ENCODE data around the gene F3. TPM values are rescaled to one million over a fixed set of nuclear protein-coding genes. Genes with fewer than 3 reads are reported as not detected.

The F3 gene
- polyA plus RNA-seq, 1 donor (not counting 4 experiments of a cell fraction or from before 2014, with no cell fraction given), result 1,409 TPM

- Histone ChIP-seq H2AFZ (ENCODE audit: control insufficient read depth, low read length) (no peak overlapping the region), H3K27ac (ENCODE audit: control insufficient read depth, insufficient read depth, low read length) (no peak overlapping the region), H3K4me3 (ENCODE audit: control insufficient read depth in 2 of 3, extremely low read depth in 1 of 3, insufficient read depth in 2 of 3, low read depth in 1 of 3, low read length in 3 of 3) (no peak overlapping the region), H3K27me3 (ENCODE audit: control insufficient read depth, extremely low read depth, insufficient read depth, low read length) (no peaks in the 10 kb centered on the region), H3K9ac (ENCODE audit: control insufficient read depth, extremely low read depth, insufficient read depth, low read length) (no peak overlapping the region), H3K4me1 (ENCODE audit: control insufficient read depth, extremely low read depth, insufficient read depth, low read length) (no peaks in the 10 kb centered on the region), H3K79me2 (ENCODE audit: control insufficient read depth, insufficient read depth, low read length) (peaks cover 2% of the 10 kb centered on the region), H3K9me1 (ENCODE audit: control insufficient read depth, extremely low read depth, insufficient read depth, low read length) (no peaks in the 10 kb centered on the region), H4K20me1 (ENCODE audit: control insufficient read depth, extremely low read depth, insufficient read depth, low read length) (peaks cover 36% of the 10 kb centered on the region), H3K9me3 (ENCODE audit: control insufficient read depth, low read depth, low read length) (no peaks in the 10 kb centered on the region), H3K4me2 (ENCODE audit: control insufficient read depth, extremely low read depth, insufficient read depth, low read depth, low read length) (no peak overlapping the region), H3K36me3 (ENCODE audit: control insufficient read depth in 2 of 2, extremely low read depth in 1 of 2, insufficient read depth in 2 of 2, low read length in 2 of 2) (peaks cover 31 to 55% of the 10 kb centered on the region in 2 experiments)
- no peak for DNase-seq (ENCODE audit: low read depth, low spot score)
- FAIRE-seq, result peak; percentile 17
- TF ChIP-seq CTCF (optimal IDR thresholded peaks at IDR 0.05 in 1 of 3, IDR thresholded peaks at IDR 0.05 in 1 of 3, conservative IDR thresholded peaks at IDR 0.05 in 1 of 3; ENCODE audit: extremely low read depth in 1 of 3, insufficient read depth in 2 of 3, low read length in 3 of 3), result no peak
- TF ChIP-seq EZH2 (IDR thresholded peaks at IDR 0.05; ENCODE audit: low read length), result no peak
- dilution Hi-C loops (cut with MboI; ENCODE audit: extremely low pct_ligation_motif_present, low sequenced_read_pairs), result no loop called here
Measured at GRCh38 chr1:94531664-94532063, 9.9 kb downstream of the F3 start.

GRCh38 chr1:94530373-94530878 lies 11.1 kb downstream of the F3 start:
- Histone ChIP-seq H3K9me3 (ENCODE audit: control insufficient read depth, low read depth, low read length) (no peaks in the 10 kb centered on the region), H4K20me1 (ENCODE audit: control insufficient read depth, extremely low read depth, insufficient read depth, low read length) (peaks cover 27% of the 10 kb centered on the region), H3K4me2 (ENCODE audit: control insufficient read depth, extremely low read depth, insufficient read depth, low read depth, low read length) (no peak overlapping the region), H3K4me3 (ENCODE audit: control insufficient read depth in 2 of 3, extremely low read depth in 1 of 3, insufficient read depth in 2 of 3, low read depth in 1 of 3, low read length in 3 of 3) (no peak overlapping the region), H3K9me1 (ENCODE audit: control insufficient read depth, extremely low read depth, insufficient read depth, low read length) (no peaks in the 10 kb centered on the region), H3K79me2 (ENCODE audit: control insufficient read depth, insufficient read depth, low read length) (no peaks in the 10 kb centered on the region), H3K36me3 (ENCODE audit: control insufficient read depth in 2 of 2, extremely low read depth in 1 of 2, insufficient read depth in 2 of 2, low read length in 2 of 2) (peaks cover 23 to 46% of the 10 kb centered on the region in 2 experiments), H3K27ac (ENCODE audit: control insufficient read depth, insufficient read depth, low read length) (no peak overlapping the region), H3K9ac (ENCODE audit: control insufficient read depth, extremely low read depth, insufficient read depth, low read length) (no peak overlapping the region), H2AFZ (ENCODE audit: control insufficient read depth, low read length) (no peak overlapping the region), H3K27me3 (ENCODE audit: control insufficient read depth, extremely low read depth, insufficient read depth, low read length) (no peaks in the 10 kb centered on the region), H3K4me1 (ENCODE audit: control insufficient read depth, extremely low read depth, insufficient read depth, low read length) (no peaks in the 10 kb centered on the region)
- dilution Hi-C loops (cut with MboI; ENCODE audit: extremely low pct_ligation_motif_present, low sequenced_read_pairs), result no loop called here
- FAIRE-seq (peak; percentile 32), DNase-seq (ENCODE audit: low read depth, low spot score) (no peak)
- no peak for TF ChIP-seq CTCF (optimal IDR thresholded peaks at IDR 0.05 in 1 of 3, IDR thresholded peaks at IDR 0.05 in 1 of 3, conservative IDR thresholded peaks at IDR 0.05 in 1 of 3; ENCODE audit: extremely low read depth in 1 of 3, insufficient read depth in 2 of 3, low read length in 3 of 3)
- no peak for TF ChIP-seq EZH2 (IDR thresholded peaks at IDR 0.05; ENCODE audit: low read length)
